SIG-M5 treated with dmso at 0.1 percent for 504 hours (cell line): ENCODE data around the gene BNC1.
"Not testable (repeated sequence)": the region's sequence is repeated elsewhere in the genome, so short reads cannot be mapped to it uniquely, and the experiment has no call there.

Source experiments
- DNase-seq: peaks from one replicate; lab custom pipeline; 2025; ENCODE audit not compliant: unreplicated experiment; lab: John Stamatoyannopoulos, UW

Gene BNC1

GRCh38 chr15:83250781-83251180 lies 33.7 kb downstream of the BNC1 start:
- DNase-seq: no peak

GRCh38 chr15:83249030-83249343 lies 35.5 kb downstream of the BNC1 start:
- DNase-seq: no peak

GRCh38 chr15:83248151-83249029 lies 36.1 kb downstream of the BNC1 start:
- peak; percentile 61 for DNase-seq

- no peak for DNase-seq
Observed at GRCh38 chr15:83243634-83244033, 40.8 kb downstream of the BNC1 start.

- no peak for DNase-seq
Observed at GRCh38 chr15:83230242-83230641, 54.2 kb downstream of the BNC1 start.

GRCh38 chr15:83225449-83225848 lies 59.0 kb downstream of the BNC1 start:
- DNase-seq: no peak

GRCh38 chr15:83221781-83222180 lies 62.7 kb downstream of the BNC1 start:
- DNase-seq: not testable (repeated sequence)

- DNase-seq: no peak
Observed at GRCh38 chr15:83219026-83219425, 65.4 kb downstream of the BNC1 start.

- DNase-seq: no peak
Observed at GRCh38 chr15:83215306-83215705, 69.2 kb downstream of the BNC1 start.

- peak; percentile 76 for DNase-seq
Observed at GRCh38 chr15:83210619-83211018, 73.8 kb downstream of the BNC1 start.

GRCh38 chr15:83209333-83209732 lies 75.1 kb downstream of the BNC1 start:
- DNase-seq: no peak

GRCh38 chr15:83208367-83208661 lies 76.2 kb downstream of the BNC1 start:
- DNase-seq: no peak

- no peak for DNase-seq
Observed at GRCh38 chr15:83207660-83208366, 76.7 kb downstream of the BNC1 start, which contains the start of gene HDGFL3. TSS of gene HDGFL3 (minus strand) at chr15:83207823. CDS start at chr15:83207414, 409 bp downstream.

- no peak for DNase-seq
Observed at GRCh38 chr15:83207009-83207659, 77.3 kb downstream of the BNC1 start.

- no peak for DNase-seq
Observed at GRCh38 chr15:83206526-83207008, 77.9 kb downstream of the BNC1 start.
